NCI-H748 (cell line): Measurements from ENCODE around the gene AFG3L2.

ENCODE experiments used
- DNase-seq: peaks from one replicate; lab custom pipeline; 2025; ENCODE audit not compliant: unreplicated experiment; lab: John Stamatoyannopoulos, UW

The AFG3L2 gene

DNA sequence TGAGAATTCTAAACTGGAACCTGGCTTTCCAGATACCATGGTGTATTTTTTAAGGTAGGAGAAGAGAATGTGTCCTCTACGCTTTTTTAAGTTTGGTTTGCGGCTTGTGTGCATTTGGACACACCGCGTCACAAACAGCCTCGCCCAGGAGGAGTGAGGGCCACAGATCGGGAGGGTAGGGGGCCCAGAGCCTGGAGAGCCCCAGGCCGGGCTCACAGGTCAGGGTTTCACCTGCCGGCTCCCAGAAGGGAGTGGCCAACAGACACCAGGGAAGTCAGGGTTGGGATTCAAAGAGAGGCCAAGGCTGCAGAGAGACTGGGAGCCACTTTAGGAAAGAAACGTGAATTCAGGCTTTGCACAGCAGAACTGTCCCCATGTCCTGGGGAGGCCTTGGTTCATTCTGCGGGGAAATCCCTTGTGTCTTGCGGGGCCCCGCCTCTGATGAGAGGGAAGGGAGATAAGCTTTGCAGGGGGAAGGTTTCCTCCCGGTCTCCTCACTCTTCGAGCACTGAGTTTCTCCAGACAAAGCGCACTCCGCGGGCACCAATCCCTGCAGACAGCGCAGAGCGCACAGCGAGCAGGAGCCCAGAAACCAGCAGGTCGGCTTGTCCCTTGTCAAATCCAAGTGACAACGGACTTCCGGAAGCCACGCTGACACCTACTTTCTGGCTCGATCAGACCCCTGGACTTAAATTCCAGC is 70.9 kb downstream of the AFG3L2 start:
- DNase-seq: no peak

DNA sequence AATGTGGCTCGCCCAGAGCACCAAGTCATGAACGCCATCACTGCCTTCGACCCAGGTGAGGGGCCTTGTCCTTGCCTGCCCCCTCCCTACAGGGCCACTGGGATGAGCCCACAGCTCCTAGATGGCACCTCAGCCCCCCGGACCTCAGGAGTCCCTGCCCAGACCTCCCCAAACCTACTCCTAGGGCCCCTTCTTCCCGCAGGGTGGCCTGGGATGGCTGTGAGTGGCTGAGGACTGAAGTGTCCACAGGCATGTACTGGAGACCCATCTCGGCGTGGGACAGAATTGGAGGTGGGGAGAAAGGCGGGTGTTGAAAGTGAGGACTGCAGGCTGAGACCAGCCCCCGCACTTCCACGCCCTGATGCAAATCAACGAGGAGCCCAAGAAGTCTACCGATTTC is 71.8 kb downstream of the AFG3L2 start:
- no peak for DNase-seq

DNA sequence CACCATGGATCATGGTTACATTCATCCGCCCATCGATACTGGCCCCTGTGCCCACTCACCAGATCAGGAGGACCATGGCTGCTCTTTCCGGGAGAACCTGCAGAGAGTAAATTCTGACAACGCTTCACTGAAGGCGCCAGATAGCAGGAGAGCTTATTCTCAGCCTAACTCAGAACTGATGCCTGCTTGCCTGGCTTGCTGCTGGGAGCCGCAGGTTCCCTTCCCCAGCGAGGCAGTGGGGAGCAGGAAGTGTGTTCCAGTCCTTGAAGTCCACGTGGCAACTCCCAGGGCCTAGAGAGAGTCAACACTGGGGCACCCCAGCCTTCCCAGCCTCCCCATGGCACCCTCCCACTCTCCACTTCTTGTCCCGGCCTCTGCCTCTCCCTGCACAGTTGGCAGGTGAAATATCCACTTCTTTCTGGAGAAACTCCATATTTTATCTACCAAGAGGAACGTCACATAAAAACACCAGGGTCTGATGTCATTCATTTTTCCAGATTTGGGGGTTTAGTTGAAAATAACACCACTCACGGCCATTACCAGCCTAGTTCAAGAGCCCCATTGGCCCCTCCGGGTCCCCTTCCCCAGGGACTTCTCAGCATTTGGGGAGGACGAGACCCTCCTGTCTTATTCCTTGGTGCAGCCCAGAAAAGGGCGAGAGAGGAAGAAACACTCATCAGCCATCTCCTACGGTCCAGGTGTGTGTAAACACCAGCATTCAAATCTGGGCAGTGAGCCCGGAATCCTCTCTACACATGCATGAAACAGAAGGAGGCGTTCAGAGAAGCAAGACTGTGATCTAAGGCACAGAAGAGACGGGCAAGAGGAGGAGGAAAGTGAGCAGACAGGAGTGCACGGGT is 72.4 kb downstream of the AFG3L2 start:
- peak; percentile 41 for DNase-seq

DNA sequence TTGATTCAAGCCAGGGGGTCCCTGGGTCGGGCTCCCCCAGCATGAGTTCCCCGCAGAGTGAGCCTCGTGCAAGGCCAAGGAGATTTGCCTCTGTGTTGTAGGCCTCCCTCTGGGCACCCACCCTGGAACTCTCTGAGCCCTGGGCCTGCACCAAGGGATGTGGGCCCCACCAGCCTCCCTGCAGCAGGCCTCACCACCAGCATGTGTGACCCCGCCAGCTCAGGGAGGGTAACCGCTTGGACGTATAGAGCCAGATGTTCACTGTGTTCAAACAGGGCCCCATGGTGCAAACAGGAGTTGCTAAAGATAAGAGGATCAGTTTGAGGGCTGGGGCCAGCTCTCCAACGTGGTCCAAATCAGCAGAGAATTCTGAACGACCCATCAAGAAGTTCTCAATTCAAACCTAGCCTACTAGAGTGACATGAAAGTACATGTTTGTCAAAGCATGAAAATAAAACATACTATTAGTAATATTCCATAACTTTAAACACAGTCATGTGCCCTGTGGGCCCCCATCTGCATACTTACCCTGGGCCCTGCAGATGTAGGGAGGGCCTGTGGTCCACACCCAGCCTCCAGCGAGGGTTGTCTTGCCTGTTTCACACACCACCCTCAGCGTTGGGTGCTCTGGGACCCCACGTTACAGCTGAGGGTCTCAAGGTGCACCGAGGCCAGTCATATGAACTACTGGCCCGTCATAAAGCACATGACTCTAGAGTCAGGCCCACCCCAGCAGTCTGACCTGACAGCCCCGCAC is 74.5 kb downstream of the AFG3L2 start:
- no peak for DNase-seq

DNA sequence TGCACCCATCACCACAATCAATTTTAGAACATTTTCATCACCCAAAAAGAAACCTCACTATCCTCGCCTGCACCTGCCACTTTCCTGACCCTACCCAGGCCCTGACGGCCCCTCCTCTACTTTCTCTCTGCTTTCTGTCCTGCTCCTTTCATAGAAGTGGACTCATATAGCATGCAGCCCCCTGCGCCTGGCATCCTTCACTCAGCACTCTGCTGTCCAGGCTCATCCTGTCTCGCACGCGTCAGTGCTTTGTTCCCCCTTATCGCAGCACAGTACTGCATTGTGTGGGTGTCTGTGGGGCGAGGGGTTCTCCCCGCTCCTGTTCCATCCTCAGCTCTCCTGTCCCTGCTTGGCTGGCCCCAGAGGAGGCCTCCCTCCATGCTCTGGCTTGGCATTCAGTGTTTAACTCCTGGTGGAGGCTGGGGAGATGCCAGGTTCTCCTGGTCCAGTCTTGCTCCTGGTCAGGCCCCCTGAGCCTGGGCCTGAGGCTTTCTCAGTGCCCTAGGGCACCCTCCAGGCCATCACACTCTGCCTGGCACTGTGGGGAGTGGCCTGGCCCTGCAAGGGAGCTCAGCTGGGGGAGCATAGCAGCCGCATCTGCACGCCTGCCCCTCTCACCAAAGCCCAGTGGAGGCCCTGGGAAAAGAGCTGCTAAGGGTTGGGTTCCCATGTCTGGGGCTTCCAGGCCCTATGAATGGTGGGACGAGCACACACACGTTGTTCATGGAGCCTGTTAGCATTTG is 75.6 kb downstream of the AFG3L2 start:
- DNase-seq: no peak

DNA sequence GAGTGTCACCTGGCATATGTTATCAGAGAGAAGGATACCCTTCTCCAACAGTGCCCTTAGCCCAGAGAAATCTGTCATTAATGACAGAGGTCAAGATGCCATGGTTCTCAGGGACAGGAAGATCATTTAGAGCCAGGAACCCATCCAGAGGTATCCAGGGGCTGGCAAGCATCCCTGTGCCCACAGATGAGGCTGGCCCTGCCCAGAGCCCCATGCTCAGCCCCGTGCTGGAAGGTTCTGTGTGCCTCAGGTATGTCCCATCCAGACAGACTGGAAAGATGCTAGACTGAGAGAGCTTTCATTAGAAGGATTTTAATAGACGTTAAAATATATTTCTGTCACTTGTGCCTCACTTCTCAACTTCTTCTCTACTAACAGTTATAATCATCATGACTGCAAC is 77.2 kb downstream of the AFG3L2 start:
- no peak for DNase-seq

DNA sequence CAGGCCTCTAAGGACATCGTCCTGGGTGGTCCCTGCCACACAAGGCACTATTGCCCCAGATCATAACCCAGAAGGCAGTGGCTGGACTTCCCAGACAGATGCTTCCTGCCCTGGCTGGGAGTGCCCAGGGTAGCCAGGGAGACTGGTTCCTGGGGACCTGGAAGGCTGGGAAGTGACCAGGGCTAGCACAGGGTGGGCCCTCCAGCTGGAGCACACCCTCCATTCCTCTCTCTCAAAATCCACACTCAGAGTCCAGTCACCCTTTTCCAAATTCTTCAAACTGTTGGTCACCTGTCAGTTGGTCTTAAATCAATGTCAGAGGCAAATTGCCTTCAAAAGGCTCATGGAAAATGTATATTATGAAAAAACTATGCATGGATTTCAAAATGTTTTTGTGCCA is 80.6 kb downstream of the AFG3L2 start:
- DNase-seq: no peak

DNA sequence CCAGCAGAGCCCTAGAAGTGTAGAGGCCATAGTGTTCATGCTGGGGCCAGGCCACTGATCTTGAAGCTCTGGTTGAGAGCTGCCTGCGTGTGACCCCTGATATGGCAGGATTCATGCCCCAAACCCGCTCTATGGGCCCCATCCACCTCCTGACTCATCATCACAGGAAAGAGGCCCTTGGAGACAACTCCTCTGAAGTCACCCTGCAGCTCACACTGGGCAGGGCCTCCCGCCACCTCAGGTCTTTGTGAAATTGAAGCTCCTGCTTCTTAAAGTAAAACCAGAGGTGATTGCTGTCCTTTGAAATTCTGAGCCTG is 81.0 kb downstream of the AFG3L2 start:
- DNase-seq: no peak

DNA sequence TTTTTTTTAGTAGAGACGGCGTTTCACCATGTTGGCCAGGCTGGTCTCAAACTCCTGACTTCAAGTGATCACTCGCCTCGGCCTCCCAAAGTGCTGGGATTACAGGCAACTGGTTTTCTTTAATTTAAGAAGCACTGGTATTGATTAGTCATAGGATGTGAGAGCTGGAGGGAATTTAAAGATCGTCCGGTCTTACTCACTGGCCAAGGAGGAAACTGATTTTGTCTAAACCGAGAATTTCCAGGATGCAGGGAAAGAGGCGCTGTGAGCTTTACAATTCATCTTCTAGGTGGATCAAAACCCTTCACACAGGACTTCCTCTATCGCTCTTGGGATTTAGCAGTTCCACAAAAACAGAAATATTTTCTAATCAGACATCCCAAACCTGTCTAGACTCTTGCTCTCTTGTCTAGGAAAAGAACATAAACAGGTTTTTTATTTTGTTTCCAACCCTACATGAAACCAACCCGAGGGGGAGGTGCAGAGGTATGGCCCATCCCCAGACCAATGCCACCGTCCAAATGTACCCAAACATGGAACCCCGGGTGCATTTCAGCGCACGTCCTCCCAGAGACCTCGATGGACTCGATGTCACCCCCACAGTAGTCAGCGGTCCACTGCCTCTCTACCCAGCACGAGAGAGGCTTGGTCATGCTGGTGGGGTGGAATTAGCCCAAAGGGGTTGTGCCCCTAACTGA is 81.5 kb downstream of the AFG3L2 start:
- DNase-seq: no peak

DNA sequence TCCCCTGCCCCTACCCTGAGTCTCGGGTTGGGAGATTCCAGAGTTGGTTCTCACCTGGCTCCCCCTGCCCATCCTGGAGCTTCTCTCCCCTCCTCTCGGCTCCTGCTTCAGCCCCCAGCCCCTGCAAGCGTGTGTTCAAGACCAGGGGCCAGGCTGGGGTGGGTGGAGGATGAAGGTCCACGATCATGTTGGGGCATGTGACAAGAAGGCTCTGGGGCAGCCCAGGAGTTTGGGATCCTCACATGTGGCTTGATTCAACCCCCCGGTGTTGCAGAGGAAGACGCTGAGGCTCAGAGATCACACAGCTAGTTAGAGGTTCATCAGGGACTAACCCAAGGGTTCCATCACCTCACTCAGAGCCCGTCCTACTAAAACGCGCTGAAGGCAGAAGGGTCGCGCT is 83.2 kb downstream of the AFG3L2 start:
- DNase-seq: no peak

DNA sequence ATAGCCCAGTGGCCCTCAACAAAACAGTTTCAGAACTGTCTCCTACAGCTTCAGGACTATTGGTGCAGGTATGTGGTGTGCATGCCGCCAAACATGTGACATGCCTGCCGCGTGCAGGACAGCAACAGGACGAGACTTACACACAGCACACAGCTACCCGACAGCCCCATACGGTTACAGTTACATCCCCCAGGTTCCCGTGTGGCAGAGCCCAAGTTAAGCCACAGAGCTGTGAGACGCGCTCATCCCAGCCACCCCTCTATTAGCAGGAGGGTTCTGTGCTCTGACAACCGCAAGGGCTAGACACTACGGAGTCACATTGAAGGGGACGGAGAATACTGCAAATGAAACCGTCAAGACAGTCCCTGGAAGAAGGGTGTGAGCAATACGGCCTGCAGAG is 85.3 kb downstream of the AFG3L2 start:
- no peak for DNase-seq

DNA sequence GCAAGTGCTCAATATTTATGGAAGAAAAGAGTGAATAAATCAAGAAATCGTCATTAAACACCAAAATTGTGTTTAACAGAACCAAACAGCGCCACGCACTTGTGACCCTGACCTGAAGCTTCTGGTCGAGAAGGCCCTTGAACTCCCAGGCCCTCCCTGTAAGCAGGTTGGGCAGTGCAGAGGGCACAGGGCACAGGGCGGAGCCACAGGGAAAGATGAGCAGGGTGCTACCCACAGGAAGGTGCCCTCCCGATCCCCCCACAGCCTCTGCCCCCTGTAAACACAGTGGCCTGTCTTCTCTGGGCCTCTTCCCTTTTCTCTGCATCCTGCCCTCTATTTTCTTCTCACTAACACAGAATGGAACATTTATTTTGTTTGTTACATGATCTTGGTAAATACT is 85.9 kb downstream of the AFG3L2 start:
- no peak for DNase-seq

DNA sequence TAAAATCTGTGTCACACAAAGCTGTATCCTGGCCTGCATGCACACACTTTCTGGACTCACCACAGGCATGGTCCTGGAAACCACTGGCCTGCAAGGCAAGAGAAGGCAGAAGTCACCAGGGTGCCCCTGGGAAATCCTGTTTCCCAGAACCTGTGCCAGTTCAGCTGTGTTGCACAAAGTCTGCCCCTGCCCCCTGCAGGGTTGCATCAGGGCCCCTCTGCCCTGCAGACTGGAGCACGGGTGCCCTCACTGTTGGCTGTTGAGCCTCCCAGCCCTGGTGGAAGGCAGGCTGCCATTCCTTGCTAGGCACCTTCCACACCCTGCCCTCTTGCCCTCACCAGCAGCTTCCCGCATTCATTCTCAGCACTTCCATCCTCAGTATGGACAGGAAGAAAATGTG is 86.9 kb downstream of the AFG3L2 start:
- no peak for DNase-seq

DNA sequence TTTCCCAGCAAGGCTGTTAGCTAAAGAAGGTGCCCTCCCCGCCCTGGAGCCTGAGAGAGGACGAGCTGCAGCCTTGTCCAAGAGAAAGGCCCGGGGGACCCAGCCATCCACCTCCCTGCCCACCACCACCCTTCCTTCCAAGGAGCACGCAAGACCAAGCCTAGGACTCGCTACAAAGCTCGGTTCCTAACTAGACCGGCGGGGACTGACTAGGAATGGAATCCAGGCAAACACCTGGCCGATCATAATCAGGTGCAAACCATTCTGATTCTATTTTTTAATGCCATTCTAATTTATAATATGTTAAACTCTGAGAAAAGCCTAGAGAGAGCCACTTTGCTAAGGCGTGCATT is 88.6 kb downstream of the AFG3L2 start:
- no peak for DNase-seq

DNA sequence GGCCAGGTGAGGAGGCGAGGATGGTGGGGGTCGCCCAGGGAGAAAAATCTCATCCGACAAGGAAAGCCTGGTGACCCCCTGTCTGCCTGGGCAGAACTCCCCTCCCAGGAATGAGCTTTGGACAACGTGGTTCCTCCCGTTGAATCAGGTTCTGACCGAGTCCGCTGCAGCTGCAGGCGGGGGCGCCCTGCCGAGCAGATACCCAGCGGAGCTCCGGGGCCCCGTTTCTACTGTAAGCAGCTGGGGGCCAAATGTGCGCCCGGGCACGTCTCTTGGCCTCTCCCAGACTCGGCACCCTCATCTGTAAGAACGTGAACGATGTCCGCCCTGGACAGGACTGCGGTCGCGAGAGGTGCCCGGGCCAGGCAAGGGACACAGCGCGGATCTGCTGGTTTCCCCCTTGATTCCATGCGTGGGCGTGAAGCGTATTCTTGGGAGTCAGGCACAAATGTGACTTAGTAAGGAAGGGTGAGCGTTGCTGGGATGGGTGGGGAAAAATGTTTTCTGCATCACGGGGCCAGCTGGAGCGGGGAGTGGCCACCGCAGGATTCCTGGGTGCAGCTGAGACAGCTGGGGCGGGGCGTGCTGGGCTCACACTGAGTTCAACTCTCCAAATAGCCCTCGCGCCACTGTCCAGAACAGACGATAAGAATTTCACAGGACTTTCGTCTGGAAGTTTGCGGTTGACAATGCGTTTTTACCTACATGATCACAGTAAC is 89.2 kb downstream of the AFG3L2 start:
- peak; percentile 40 for DNase-seq

DNA sequence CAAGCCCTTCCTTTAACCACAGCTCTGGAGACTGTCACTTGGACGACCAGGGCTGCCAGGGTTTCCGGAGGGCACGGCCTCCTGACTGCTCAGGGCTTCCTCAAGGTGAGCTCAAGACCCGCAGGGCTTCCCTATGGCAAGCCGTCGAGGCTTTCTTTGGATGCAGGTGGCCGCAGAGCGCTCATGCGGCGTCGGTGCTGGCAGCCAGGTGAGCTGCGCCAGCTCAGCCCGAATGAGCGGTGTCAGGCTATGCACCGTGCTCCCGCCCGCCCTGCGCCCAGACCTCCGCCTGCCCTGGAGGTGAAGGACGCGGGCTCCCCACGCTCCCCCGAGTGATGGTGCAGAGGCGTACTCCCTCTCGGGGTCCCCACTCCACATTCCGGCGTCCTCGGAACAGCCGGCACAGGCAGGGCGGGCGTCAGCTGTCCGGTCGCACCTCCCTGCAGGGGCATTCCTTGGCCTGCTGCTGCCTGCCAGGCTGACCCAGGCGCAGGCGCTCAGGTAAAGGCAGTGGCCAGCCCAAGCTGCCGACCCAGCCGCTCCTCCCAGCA is 89.8 kb downstream of the AFG3L2 start:
- no peak for DNase-seq

DNA sequence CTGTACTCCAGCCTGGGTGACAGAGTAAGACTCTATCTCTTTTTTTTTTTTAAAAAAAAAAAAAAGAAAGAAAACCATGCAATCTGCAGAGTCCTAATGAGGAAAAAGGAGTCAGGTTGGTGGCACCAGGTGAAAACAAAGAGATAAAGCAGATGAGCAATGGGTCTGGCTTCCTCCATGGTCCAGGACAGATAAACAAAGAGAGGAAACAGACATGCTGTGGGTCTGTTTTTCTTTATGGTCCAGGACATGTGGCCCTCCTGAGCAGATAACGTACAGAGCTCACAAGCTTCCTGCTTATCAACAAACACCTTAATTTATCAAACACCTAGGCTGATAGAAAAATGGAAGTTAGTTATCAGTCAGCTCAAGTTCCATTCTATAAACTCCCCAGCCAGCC is 93.4 kb downstream of the AFG3L2 start:
- no peak for DNase-seq

DNA sequence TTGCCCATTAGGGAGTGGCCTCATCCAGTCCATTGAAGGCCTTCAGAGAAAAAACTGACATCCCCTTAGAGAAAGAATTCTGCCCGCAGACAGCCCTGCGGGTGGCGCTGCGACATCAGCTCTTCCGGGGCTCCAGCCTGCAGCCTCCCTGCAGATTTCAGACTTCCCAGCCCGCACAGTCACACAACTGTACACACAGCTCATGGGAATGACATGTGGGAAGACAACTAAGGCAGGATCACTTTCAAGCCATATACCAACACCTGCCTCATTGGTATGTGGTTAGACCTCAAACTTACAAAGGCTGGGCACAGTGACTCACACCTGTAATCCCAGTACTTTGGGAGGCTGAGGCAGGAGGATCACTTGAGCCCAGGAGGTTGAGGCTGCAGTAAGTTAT is 93.8 kb downstream of the AFG3L2 start:
- peak; percentile 29 for DNase-seq

DNA sequence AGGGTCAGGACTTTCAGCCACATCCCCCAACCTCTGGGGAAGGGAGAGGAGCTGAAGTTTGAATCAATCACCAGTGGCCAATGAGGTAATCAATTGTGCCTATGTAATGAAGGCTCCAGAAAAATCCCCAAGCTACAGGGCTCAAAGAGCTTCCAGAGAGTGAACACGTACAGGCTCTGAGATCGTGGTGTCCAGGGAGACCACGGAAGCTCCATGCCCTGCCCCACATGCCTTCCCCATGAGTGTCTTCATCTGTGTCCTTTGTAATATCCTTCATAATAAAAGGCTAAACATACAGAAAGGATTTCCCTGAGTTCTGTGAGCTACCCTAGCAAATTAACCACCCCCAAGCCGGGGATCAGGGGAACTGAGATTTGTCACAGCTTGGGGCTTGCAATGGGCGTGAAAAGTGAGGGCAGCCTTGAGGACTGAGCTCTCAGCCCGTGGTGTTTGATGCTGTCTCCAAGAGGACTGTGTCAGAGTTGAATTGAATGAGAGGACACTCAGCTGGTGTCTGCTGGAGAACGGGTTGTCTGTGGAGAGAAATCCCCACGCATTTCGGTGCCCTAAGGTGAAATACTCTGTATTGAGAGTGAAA is 94.5 kb downstream of the AFG3L2 start:
- DNase-seq: no peak

DNA sequence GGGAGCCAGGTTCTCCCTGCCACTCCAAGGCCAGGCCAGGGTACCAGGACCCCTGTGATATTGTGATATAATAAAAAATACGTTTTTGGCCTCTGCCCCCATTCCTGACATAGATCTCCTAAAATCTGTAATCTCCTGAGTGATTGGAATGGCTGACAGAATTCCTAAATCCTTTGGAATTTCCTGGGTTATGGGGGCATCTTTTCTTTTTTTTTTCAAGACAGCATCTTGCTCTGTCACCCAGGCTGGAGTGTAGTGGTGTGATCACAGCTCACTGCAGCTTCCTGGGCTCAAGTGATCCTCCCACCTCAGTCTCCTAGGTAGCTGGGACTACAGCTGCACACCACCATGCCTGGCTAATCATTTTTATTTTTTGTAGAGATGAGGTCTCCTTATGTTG is 95.2 kb downstream of the AFG3L2 start:
- no peak for DNase-seq
